Keratinocyte (primary cell): Measurements from ENCODE around the gene LPAR6. TPM values are rescaled to one million over a fixed set of nuclear protein-coding genes. Genes with fewer than 3 reads are reported as not detected.

ENCODE experiments used
- DNase-seq: peaks from one replicate; pipeline ENCODE4 v3.0.0-alpha.2; 2011; ENCODE audit warnings: low read depth, missing footprints, low spot score
- FAIRE-seq: peaks from 2 replicates; lab custom pipeline; 2011; peaks lifted over from hg19 to GRCh38; lab: Jason Lieb, UNC
- H2AFZ ChIP-seq: 2 replicates; pipeline ENCODE4 v1.6.0; 2012; ENCODE audit warnings: low read length, control low read depth, inconsistent platforms; ENCODE audit not compliant: control insufficient read depth
- H3K27ac ChIP-seq: 2 replicates; pipeline ENCODE4 v1.5.1; 2011; ENCODE audit warnings: low read length; ENCODE audit not compliant: control insufficient read depth, insufficient read depth
- H3K27me3 ChIP-seq: 3 replicates; pipeline ENCODE4 v1.6.0; 2011; ENCODE audit warnings: low read length; ENCODE audit not compliant: control insufficient read depth, insufficient read depth; ENCODE audit errors: extremely low read depth
- H3K36me3 ChIP-seq, 2 experiments: 2 replicates in 1 of 2; 3 replicates in 1 of 2; pipeline ENCODE4 v1.5.1; 2011; ENCODE audit warnings: low read length in 2 of 2, mild to moderate bottlenecking in 1 of 2; ENCODE audit not compliant: control insufficient read depth in 2 of 2, insufficient read depth in 2 of 2; ENCODE audit errors: extremely low read depth in 1 of 2
- H3K4me1 ChIP-seq: 3 replicates; pipeline ENCODE4 v1.5.1; 2011; ENCODE audit warnings: low read length; ENCODE audit not compliant: control insufficient read depth, insufficient read depth; ENCODE audit errors: extremely low read depth
- H3K4me2 ChIP-seq: 3 replicates; pipeline ENCODE4 v1.6.0; 2011; ENCODE audit warnings: low read depth, low read length; ENCODE audit not compliant: control insufficient read depth, insufficient read depth; ENCODE audit errors: extremely low read depth
- H3K4me3 ChIP-seq, 3 experiments: fragments of 200-600 bp in 1 of 3; sonication (generic) in 1 of 3; 2 replicates in 2 of 3; 3 replicates in 1 of 3; pipeline ENCODE4 v1.5.1; 2011 to 2016; ENCODE audit warnings: low read length in 3 of 3, mild to moderate bottlenecking in 3 of 3, control low read depth in 2 of 3, inconsistent platforms in 1 of 3, low read depth in 1 of 3, mixed read lengths in 1 of 3, mixed run types in 1 of 3, moderate library complexity in 1 of 3; ENCODE audit not compliant: control insufficient read depth in 2 of 3, insufficient read depth in 2 of 3; ENCODE audit errors: extremely low read depth in 1 of 3
- H3K79me2 ChIP-seq: 2 replicates; pipeline ENCODE4 v1.6.0; 2012; ENCODE audit warnings: low read length; ENCODE audit not compliant: control insufficient read depth, insufficient read depth
- H3K9ac ChIP-seq: 3 replicates; pipeline ENCODE4 v1.6.0; 2011; ENCODE audit warnings: low read length; ENCODE audit not compliant: control insufficient read depth, insufficient read depth; ENCODE audit errors: extremely low read depth
- H3K9me1 ChIP-seq: 3 replicates; pipeline ENCODE4 v1.6.0; 2011; ENCODE audit warnings: low read length; ENCODE audit not compliant: control insufficient read depth, insufficient read depth; ENCODE audit errors: extremely low read depth
- H3K9me3 ChIP-seq: 2 replicates; pipeline ENCODE4 v1.5.1; 2012; ENCODE audit warnings: low read depth, low read length; ENCODE audit not compliant: control insufficient read depth
- H4K20me1 ChIP-seq: 3 replicates; pipeline ENCODE4 v1.6.0; 2011; ENCODE audit warnings: low read length; ENCODE audit not compliant: control insufficient read depth, insufficient read depth; ENCODE audit errors: extremely low read depth
- EZH2 ChIP-seq: IDR thresholded peaks from one replicate; pipeline ENCODE4 v1.6.1; 2012; ENCODE audit warnings: inconsistent platforms, mild to moderate bottlenecking, low read length, moderate library complexity
- dilution Hi-C: fragments of 300-500 bp; cut with MboI; formaldehyde crosslinking; loops from one replicate; pipeline ENCODE4 v1.7.0; 2020; ENCODE audit warnings: low sequenced_read_pairs; ENCODE audit not compliant: extremely low pct_ligation_motif_present
- polyA plus RNA-seq, 5 experiments: library from polyadenylated mRNA; depleted of rRNA in 3 of 5; stranded (reverse) in 3 of 5; stranded (forward) in 1 of 5; unstranded in 1 of 5; fragments of >200 nt; gene quantifications; 1 replicate in 1 of 5; 2 replicates in 3 of 5; 3 replicates in 1 of 5; pipeline versions ENCODE4 v1.2.1 to v1.2.3, GENCODE V29; 2011 to 2012; ENCODE audit warnings: missing spikeins in 2 of 5, low read depth in 1 of 5, low replicate concordance in 1 of 5
- TF ChIP-seq, protein P1 (sequence below), 3 experiments: IDR thresholded peaks in 1 of 3; conservative IDR thresholded peaks in 1 of 3; optimal IDR thresholded peaks in 1 of 3; 2 replicates in 2 of 3; 3 replicates in 1 of 3; pipeline versions ENCODE3 to v1.5.1; 2011; ENCODE audit warnings: low read length in 3 of 3, mild to moderate bottlenecking in 3 of 3, moderate library complexity in 2 of 3, control low read depth in 1 of 3, inconsistent platforms in 1 of 3; ENCODE audit not compliant: insufficient read depth in 2 of 3; ENCODE audit errors: extremely low read depth in 1 of 3

Gene LPAR6
- polyA plus RNA-seq, 1 donor (not counting 4 experiments of a cell fraction or from before 2014, with no cell fraction given): 20.0 TPM

DNA sequence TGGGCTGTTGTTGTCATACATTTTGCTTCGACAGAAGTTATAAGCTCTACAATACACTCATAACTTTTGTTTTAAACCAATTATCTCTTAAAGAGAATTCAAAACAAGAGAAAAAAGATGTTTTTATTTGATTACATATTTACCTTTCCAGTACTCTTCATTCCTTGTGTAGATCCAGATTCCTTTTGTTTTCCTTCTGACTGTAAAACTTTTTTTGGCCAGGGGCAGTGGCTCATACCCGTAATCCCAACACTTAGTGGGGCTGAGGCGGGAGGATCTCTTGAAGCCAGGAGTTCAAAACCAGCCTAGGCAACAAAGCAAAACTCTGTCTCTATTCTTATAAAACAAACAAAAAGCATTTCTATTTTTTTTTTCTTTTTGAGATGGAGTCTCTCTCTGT, 21.7 kb downstream of the LPAR6 start:
- DNase-seq (no peak), FAIRE-seq (no peak)
- Histone ChIP-seq H3K79me2 (no peaks in the 10 kb centered on the region), H4K20me1 (no peaks in the 10 kb centered on the region), H3K9me1 (no peaks in the 10 kb centered on the region), H3K36me3 (peaks cover 0 to 3% of the 10 kb centered on the region in 2 experiments), H3K9me3 (no peaks in the 10 kb centered on the region), H3K27me3 (no peaks in the 10 kb centered on the region), H3K4me3 (no peak overlapping the region), H2AFZ (no peak overlapping the region), H3K4me2 (no peak overlapping the region), H3K4me1 (no peaks in the 10 kb centered on the region), H3K9ac (no peak overlapping the region), H3K27ac (no peak overlapping the region)
- dilution Hi-C loops: no loop called here
- no peak for TF ChIP-seq EZH2
- TF ChIP-seq, protein P1, sequence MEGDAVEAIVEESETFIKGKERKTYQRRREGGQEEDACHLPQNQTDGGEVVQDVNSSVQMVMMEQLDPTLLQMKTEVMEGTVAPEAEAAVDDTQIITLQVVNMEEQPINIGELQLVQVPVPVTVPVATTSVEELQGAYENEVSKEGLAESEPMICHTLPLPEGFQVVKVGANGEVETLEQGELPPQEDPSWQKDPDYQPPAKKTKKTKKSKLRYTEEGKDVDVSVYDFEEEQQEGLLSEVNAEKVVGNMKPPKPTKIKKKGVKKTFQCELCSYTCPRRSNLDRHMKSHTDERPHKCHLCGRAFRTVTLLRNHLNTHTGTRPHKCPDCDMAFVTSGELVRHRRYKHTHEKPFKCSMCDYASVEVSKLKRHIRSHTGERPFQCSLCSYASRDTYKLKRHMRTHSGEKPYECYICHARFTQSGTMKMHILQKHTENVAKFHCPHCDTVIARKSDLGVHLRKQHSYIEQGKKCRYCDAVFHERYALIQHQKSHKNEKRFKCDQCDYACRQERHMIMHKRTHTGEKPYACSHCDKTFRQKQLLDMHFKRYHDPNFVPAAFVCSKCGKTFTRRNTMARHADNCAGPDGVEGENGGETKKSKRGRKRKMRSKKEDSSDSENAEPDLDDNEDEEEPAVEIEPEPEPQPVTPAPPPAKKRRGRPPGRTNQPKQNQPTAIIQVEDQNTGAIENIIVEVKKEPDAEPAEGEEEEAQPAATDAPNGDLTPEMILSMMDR (optimal IDR thresholded peaks at IDR 0.05 in 1 of 3, IDR thresholded peaks at IDR 0.05 in 1 of 3, conservative IDR thresholded peaks at IDR 0.05 in 1 of 3; ENCODE audit: extremely low read depth in 1 of 3, insufficient read depth in 2 of 3, low read length in 3 of 3): no peak

DNA sequence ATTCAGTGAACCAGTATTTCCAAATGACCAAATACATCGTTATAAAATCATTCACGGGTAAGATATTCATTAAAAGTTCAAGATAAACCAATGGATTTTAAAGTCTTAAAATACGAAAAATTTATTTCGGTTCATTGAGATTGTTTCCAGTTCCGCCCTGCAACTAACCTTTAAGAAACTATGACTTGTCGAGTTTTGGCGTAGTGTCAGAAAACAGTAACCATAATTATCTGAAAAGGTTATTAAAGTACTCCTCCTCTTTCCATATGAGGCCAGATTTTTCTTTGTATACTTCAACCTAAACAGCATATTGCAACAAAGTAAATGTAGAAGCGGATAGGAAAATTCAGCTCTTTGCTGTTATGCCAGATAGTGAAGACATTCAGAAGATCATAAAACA, 26.1 kb downstream of the LPAR6 start:
- Histone ChIP-seq H3K9me1 (no peaks in the 10 kb centered on the region), H3K9me3 (no peaks in the 10 kb centered on the region), H3K79me2 (no peaks in the 10 kb centered on the region), H3K9ac (no peak overlapping the region), H4K20me1 (no peaks in the 10 kb centered on the region), H3K4me3 (no peak overlapping the region), H3K4me1 (no peaks in the 10 kb centered on the region), H3K27ac (no peak overlapping the region), H2AFZ (no peak overlapping the region), H3K27me3 (no peaks in the 10 kb centered on the region), H3K4me2 (no peak overlapping the region), H3K36me3 (peaks cover 0 to 2% of the 10 kb centered on the region in 2 experiments)
- dilution Hi-C loops: no loop called here
- no peak for DNase-seq
- TF ChIP-seq, protein P1 (optimal IDR thresholded peaks at IDR 0.05 in 1 of 3, IDR thresholded peaks at IDR 0.05 in 1 of 3, conservative IDR thresholded peaks at IDR 0.05 in 1 of 3; ENCODE audit: extremely low read depth in 1 of 3, insufficient read depth in 2 of 3, low read length in 3 of 3): no peak
- TF ChIP-seq EZH2: no peak
- FAIRE-seq: no peak
